Common myeloid progenitor, CD34-positive (primary cell): Measurements from ENCODE around the gene PSMC5.
"Not testable (repeated sequence)": the region's sequence is repeated elsewhere in the genome, so short reads cannot be mapped to it uniquely, and the experiment has no call there.

Source experiments
- CTCF ChIA-PET: fragments of 350-600 bp; sonication (Branson Sonifier 250); formaldehyde crosslinking; loops from one replicate; lab custom pipeline; 2021; ENCODE audit warnings: antibody characterized with exemption; lab: Charles Lee
- POLR2A ChIA-PET: fragments of 350-600 bp; sonication (Branson Sonifier 250); formaldehyde crosslinking; loops from one replicate; lab custom pipeline; 2021; ENCODE audit warnings: antibody characterized with exemption; lab: Charles Lee
- DNase-seq, 3 donors: peaks; one replicate each; pipeline versions ENCODE4 v3.0.0 to v3.0.0-alpha.2; 2013
- H3K27ac ChIP-seq, 2 experiments: 1 replicate in 1 of 2; 2 replicates in 1 of 2; pipeline ENCODE4 v1.7.0; 2013; ENCODE audit warnings: inconsistent platforms in 2 of 2, low read length in 2 of 2, mild to moderate bottlenecking in 2 of 2, low read depth in 1 of 2, moderate library complexity in 1 of 2; ENCODE audit not compliant: severe bottlenecking in 2 of 2, insufficient read depth in 1 of 2, poor library complexity in 1 of 2
- H3K27me3 ChIP-seq, 5 experiments: replicated peaks in 2 of 5; 1 replicate in 3 of 5; 2 replicates in 2 of 5; pipeline versions ENCODE4 v1.6.1 to v1.7.0; 2013; ENCODE audit warnings: low read length in 4 of 5, mild to moderate bottlenecking in 2 of 5, moderate library complexity in 2 of 5, inconsistent platforms in 1 of 5; ENCODE audit not compliant: insufficient read depth in 5 of 5, control insufficient read depth in 4 of 5
- H3K36me3 ChIP-seq, 4 experiments: 1 replicate in 2 of 4; 2 replicates in 2 of 4; pipeline versions ENCODE4 v1.6.1 to v1.7.0; 2013; ENCODE audit warnings: low read length in 3 of 4, control low read depth in 1 of 4, mild to moderate bottlenecking in 1 of 4; ENCODE audit not compliant: control insufficient read depth in 4 of 4, insufficient read depth in 4 of 4
- H3K4me1 ChIP-seq, 4 experiments: 1 replicate in 3 of 4; 2 replicates in 1 of 4; pipeline versions ENCODE4 v1.6.1 to v1.7.1; 2013; ENCODE audit warnings: low read length in 3 of 4, mild to moderate bottlenecking in 3 of 4, control low read depth in 1 of 4, inconsistent platforms in 1 of 4, moderate library complexity in 1 of 4; ENCODE audit not compliant: control insufficient read depth in 4 of 4, insufficient read depth in 4 of 4; ENCODE audit errors: control extremely low read depth in 1 of 4
- H3K4me3 ChIP-seq, 7 experiments: 1 replicate in 4 of 7; 2 replicates in 3 of 7; pipeline versions ENCODE4 v1.5.1 to v1.7.0; 2013; ENCODE audit warnings: mild to moderate bottlenecking in 7 of 7, low read length in 6 of 7, moderate library complexity in 6 of 7, inconsistent platforms in 2 of 7, low read depth in 2 of 7, control low read depth in 1 of 7; ENCODE audit not compliant: insufficient read depth in 4 of 7, control insufficient read depth in 1 of 7; ENCODE audit errors: extremely low read depth in 1 of 7
- H3K9me3 ChIP-seq, 5 experiments: 1 replicate in 4 of 5; 2 replicates in 1 of 5; pipeline versions ENCODE4 v1.6.1 to v1.7.1; 2013; ENCODE audit warnings: low read length in 4 of 5, mild to moderate bottlenecking in 2 of 5, inconsistent platforms in 1 of 5, low read depth in 1 of 5, moderate library complexity in 1 of 5; ENCODE audit not compliant: control insufficient read depth in 4 of 5, insufficient read depth in 2 of 5; ENCODE audit errors: control extremely low read depth in 1 of 5
- WGBS: methylation state at CpG from one replicate; pipeline ENCODE4 v1.1.5; 2013; ENCODE audit not compliant: insufficient coverage; 5-methylcytosine and 5-hydroxymethylcytosine counted together

PSMC5 gene

DNA sequence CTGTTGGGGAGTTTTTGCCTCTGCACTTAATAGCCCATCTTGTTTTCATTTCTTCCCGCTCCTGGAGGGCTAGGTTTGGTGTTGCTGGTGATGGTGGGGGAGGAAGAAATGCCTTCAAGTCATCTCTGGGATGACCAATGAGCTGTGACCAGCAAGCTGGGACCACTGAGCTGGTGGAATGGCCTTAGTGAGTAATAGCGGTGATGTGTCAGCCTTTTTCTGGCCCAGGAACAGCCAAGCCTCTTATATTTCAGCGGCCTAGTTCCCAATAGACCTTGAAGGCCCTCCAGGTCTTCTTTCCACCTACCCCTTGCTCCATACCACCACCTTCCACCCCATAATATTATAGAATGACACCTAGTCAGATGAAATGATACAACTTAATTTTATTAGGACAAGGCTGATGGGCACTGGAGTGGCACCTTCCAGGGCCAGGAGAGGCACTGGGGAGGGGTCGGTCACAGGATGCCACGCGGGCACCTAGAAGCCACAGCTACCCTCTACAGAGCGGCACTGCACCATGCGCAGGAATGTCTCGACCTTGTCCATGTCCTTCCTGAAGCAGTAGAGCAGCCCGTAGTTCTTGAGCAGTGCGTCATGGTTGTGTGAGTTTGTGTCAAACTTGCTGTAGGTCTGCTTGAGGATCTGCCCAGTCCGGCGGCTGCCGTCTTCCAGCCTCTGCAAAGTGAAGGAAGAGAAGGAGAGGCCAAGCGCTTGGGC lies 44.6 kb downstream of the PSMC5 start:
- WGBS: 100% methylated on average over 4 of the region's 15 CpGs
- H3K36me3 ChIP-seq, H3K27ac ChIP-seq, H3K27me3 ChIP-seq, POLR2A ChIA-PET, H3K9me3 ChIP-seq, H3K4me3 ChIP-seq, DNase-seq, H3K4me1 ChIP-seq, CTCF ChIA-PET: not testable (repeated sequence)

DNA sequence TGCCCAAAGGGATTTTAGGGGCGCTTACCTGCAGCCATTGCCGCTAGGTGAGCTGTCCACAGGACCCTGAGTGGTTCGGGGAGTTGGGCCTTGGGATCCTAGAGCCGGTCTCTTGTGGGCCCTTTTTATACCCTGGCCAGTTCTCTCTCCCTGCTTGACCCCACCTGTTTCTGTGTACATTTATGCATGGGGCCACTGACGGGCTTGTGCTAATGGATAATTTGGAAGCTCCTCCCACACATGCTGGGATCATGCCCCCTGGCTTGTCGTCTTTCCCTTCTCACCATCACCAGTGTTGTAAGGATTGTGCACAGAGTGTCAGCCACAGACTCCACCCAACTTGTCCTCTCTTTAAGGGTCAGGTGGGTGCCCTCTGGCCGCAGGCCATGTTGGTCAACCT lies 46.3 kb downstream of the PSMC5 start, which contains the start of gene CSH2:
CSH2 (minus strand) TSS at position 101 of the 400 bp plus-strand sequence; CDS start at position 38, 63 bp downstream.
- H3K4me3 ChIP-seq, POLR2A ChIA-PET, H3K9me3 ChIP-seq, H3K27me3 ChIP-seq, H3K27ac ChIP-seq, DNase-seq, H3K4me1 ChIP-seq, H3K36me3 ChIP-seq: not testable (repeated sequence)
- WGBS: no CpG with 5 or more reads among the region's 7 CpGs
- CTCF ChIA-PET: interaction anchor here (1.4 to 1.6 kb wide), 2 partner anchors 10 to 14 kb away, joined by 3 to 7 read pairs; no protein-coding TSS in a partner anchor

DNA sequence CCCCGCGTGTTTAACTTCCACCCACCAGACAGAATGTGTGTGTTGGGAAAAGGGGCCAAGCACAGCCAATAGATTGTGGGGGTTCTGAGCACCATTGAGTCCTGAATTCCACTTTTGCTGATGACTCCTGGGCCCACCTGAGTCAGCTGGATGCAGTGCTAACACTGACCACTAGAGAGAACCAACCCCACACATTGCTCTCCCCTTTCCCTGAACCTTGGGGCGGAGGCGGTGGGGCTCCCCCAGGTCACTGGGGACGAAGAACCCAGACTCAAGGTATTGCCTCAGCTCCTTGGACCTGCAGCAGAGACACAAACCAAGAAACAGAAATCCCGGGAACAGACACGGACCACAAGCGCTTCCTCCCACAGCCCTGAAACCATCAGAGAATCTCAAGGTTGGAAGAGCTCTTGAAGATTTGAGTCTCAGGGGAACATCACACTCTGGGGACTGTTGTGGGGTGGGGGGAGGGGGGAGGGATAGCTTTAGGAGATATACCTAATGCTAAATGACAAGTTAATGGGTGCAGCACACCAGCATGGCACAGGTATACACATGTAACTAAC lies 46.9 kb downstream of the PSMC5 start:
- H3K27ac ChIP-seq, H3K27me3 ChIP-seq, H3K9me3 ChIP-seq, DNase-seq, H3K36me3 ChIP-seq, H3K4me3 ChIP-seq, POLR2A ChIA-PET, H3K4me1 ChIP-seq: not testable (repeated sequence)
- CTCF ChIA-PET: interaction anchor here (0.8 to 1.6 kb wide), 3 partner anchors 9 to 19 kb away, joined by 3 to 7 read pairs (median 3); no protein-coding TSS in a partner anchor
- 83% methylated on average over 1 of the region's 8 CpGs for WGBS

DNA sequence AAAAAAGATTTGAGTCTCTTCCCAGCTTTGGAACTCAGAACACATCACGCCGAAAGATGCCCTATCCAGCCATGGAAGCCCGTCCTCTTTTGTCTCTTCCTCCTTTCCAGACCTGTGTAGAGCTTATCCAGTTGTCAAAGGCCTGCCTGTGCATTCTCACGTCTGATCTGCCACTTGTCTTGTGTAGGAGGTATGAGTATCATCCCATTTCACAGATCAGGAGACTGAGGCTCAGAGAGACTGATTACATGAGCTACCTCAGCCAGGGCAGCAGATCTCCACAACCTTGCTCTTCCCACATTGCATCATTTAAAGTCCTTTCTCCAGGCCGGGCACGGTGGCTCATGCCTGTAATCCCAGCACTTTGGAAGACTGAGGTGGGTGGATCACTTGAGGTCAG lies 47.5 kb downstream of the PSMC5 start:
- H3K4me1 ChIP-seq, DNase-seq, H3K27ac ChIP-seq, H3K36me3 ChIP-seq, H3K9me3 ChIP-seq, POLR2A ChIA-PET, H3K4me3 ChIP-seq, H3K27me3 ChIP-seq: not testable (repeated sequence)
- CTCF ChIA-PET: interaction anchor here (0.6 to 1.6 kb wide), 4 partner anchors 8 to 18 kb away, joined by 3 to 7 read pairs (median 3); no protein-coding TSS in a partner anchor
- WGBS: 96% methylated on average over 5 of the region's 6 CpGs

DNA sequence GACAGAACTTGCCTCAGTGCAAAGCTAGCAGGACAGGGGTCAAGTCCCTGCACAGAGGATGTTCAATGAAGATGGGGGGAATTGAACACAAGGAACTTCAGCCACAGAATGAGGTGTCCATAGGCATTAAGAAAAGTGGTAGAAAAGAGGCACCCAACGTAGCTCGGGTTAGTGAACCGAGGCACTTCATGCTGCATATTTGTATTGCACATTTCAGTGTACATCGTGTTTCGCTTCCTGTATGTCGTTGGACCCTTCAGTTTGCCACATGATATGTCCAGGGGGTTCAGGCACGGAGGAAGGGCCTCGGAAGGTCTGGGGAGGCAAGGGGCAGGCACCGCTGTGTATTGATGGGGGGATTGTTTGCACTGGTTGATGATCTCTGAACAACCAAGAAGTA lies 51.2 kb downstream of the PSMC5 start:
- 98% methylated on average over 8 of the region's 9 CpGs for WGBS
- CTCF ChIA-PET: interaction anchor here (0.9 to 2.3 kb wide), 6 partner anchors 9 to 404 kb away, joined by 3 to 6 read pairs (median 4); partner anchors contain the start of gene CSHL1
- not testable (repeated sequence) for H3K27ac ChIP-seq

DNA sequence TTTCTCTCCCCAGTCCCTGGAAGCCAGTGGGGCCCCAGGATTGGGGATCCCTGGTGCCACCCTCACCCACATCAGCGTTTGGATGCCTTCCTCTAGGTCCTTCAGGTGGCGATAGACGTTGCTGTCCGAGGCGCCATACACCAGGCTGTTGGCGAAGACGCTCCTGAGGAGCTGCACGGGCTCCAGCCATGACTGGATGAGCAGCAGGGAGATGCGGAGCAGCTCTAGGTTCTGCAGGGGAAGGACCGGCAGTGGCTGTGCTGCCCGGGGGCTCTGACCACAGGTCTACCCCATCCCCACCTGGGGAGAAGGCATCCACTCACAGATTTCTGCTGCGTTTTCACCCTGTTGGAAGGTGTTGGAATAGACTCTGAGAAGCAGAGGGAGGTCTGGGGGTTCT lies 53.5 kb downstream of the PSMC5 start:
- H3K27me3 ChIP-seq: peaks cover 0 to 2% (median 0%) of the 10 kb centered on the region in 5 experiments
- POLR2A ChIA-PET: no interaction called here
- H3K36me3 ChIP-seq: no peaks in the 10 kb centered on the region
- H3K9me3 ChIP-seq: no peaks in the 10 kb centered on the region
- 88% methylated on average over 11 of the region's 12 CpGs for WGBS
- no peak overlapping the region for H3K27ac ChIP-seq
- no peaks in the 10 kb centered on the region for H3K4me1 ChIP-seq
- CTCF ChIA-PET: interaction anchor here (1.3 to 1.8 kb wide), 2 partner anchors 12 to 15 kb away, joined by 3 to 6 read pairs; no protein-coding TSS in a partner anchor
- no peak for DNase-seq
- no peak overlapping the region for H3K4me3 ChIP-seq

More for the DNA sequence above, 51.2 kb downstream of the PSMC5 start:
- H3K36me3 ChIP-seq, POLR2A ChIA-PET, DNase-seq, H3K27me3 ChIP-seq, H3K9me3 ChIP-seq, H3K4me3 ChIP-seq, H3K4me1 ChIP-seq: not testable (repeated sequence)

DNA sequence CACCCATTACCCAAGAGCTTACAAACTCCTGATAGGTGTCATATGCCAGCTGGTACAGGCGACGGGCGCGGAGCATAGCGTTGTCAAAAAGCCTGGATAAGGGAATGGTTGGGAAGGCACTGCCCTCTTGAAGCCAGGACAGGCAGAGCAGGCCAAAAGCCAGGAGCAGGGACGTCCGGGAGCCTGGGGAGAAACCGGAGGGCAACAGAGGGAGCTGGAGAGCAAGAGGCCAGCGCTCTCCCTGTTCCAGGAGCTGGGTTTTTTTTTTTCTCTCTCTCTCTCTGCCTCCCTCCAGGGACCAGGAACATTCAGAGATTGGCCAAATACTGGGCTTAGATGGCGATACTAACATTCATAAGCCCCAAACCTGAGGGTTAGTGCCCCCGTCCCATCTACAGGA lies 54.1 kb downstream of the PSMC5 start:
- H3K27me3 ChIP-seq, H3K9me3 ChIP-seq, H3K4me3 ChIP-seq, POLR2A ChIA-PET, H3K36me3 ChIP-seq, DNase-seq, H3K4me1 ChIP-seq, H3K27ac ChIP-seq: not testable (repeated sequence)
- CTCF ChIA-PET: interaction anchor here (1.4 to 2.2 kb wide), 4 partner anchors 11 to 23 kb away, joined by 3 to 7 read pairs (median 5); no protein-coding TSS in a partner anchor
- WGBS: 94% methylated on average over 9 of the region's 11 CpGs
